Activated CD4-positive, alpha-beta T cell treated with anti-CD3 and anti-CD28 coated beads for 36 hours (primary cell): ENCODE data around the gene CADM4. TPM values are rescaled to one million over a fixed set of nuclear protein-coding genes. Genes with fewer than 3 reads are reported as not detected.
"Not testable (repeated sequence)": the region's sequence is repeated elsewhere in the genome, so short reads cannot be mapped to it uniquely, and the experiment has no call there.

ENCODE experiments used
- ATAC-seq: fragments of 200-7000 bp; cut with Tn5 transposase; one replicate; pipeline ENCODE4 v1.10.0; 2021; ENCODE audit warnings: mild to moderate bottlenecking, moderate library complexity
- CTCF ChIA-PET: fragments of 350-600 bp; sonication (Branson Sonifier 250); formaldehyde crosslinking; loops from one replicate; lab custom pipeline; 2021; ENCODE audit warnings: antibody characterized with exemption; lab: Charles Lee
- POLR2A ChIA-PET: fragments of 350-600 bp; sonication (Branson Sonifier 250); formaldehyde crosslinking; loops from one replicate; lab custom pipeline; 2021; ENCODE audit warnings: antibody characterized with exemption, inconsistent platforms; lab: Charles Lee
- DNase-seq: peaks from one replicate; pipeline ENCODE4 v3.0.0-alpha.2; 2020
- H3K27ac Mint-ChIP-seq: one replicate; pipeline ENCODE4 v1.8.0; 2021; ENCODE audit warnings: mixed read lengths
- H3K27me3 Mint-ChIP-seq: one replicate; pipeline ENCODE4 v1.8.0; 2021; ENCODE audit warnings: mixed read lengths
- H3K36me3 Mint-ChIP-seq: one replicate; pipeline ENCODE4 v1.8.0; 2021; ENCODE audit warnings: low read depth, mixed read lengths
- H3K4me1 Mint-ChIP-seq: one replicate; pipeline ENCODE4 v1.8.0; 2021; ENCODE audit warnings: mixed read lengths
- H3K4me3 Mint-ChIP-seq: one replicate; pipeline ENCODE4 v1.8.0; 2021; ENCODE audit warnings: mild to moderate bottlenecking, moderate library complexity, mixed read lengths
- H3K9me3 Mint-ChIP-seq: one replicate; pipeline ENCODE4 v1.8.0; 2021; ENCODE audit warnings: low read depth, mixed read lengths
- intact Hi-C, 2 experiments: fragments of 100-400 bp; cut with DNase I in 1 of 2; cut with micrococcal nuclease in 1 of 2; formaldehyde crosslinking; loops; one replicate each; pipeline versions ENCODE4 v1.14.2 to v1.15.1; 2022 to 2024; cut with DNase I, micrococcal nuclease
- total RNA-seq, 2 experiments: library from RNA; stranded (reverse); gene quantifications; one replicate each; pipeline ENCODE4 v1.2.3, GENCODE V29; 2021

The CADM4 gene, protein sequence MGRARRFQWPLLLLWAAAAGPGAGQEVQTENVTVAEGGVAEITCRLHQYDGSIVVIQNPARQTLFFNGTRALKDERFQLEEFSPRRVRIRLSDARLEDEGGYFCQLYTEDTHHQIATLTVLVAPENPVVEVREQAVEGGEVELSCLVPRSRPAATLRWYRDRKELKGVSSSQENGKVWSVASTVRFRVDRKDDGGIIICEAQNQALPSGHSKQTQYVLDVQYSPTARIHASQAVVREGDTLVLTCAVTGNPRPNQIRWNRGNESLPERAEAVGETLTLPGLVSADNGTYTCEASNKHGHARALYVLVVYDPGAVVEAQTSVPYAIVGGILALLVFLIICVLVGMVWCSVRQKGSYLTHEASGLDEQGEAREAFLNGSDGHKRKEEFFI
- under 1 TPM; 0.53 to 0.61 TPM for total RNA-seq

DNA sequence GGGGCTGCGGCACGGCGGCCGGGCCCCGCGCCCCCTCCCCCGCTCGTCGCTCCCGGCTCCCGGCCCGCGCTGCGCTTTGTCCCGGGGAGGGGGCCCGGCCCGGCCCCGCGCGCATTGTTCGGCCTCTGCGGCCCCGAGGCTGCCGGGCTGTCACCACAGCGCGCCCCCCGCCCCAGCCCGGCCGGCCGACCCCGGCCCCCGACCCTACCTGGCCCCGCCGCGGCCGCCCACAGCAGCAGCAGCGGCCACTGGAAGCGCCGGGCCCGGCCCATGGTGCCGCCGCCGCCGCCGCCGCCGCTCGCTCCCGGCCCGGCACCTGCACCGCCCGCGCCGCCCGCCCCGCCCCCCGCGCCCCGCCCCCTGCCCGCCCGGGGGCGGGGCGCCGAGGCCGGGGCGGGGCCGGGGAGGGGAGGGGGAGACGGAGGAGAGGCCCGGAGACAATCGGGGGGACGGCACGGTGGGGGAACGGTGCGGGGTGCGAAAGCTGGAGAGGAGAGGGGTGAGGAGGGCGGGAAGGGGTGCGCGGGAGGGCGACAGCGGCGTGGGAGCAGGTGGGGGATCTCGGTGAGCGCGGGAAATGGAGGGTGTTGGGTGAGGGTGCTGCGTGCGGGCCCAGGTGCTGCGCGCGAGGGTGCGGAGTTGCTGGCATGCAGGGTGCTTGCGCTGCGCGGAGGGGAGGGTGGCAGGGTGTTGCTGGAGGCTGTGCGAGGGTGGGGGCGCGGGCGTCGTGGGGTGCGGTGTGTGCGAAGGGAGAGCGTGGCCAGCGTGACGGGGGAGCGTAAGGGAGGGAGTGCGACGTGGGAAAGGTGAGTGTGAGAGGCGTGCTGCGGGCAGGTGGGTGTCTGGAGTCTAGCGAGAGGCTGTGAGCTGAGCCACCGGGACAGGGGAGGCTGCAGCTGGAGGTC, at the start of gene CADM4:
Gene CADM4 (minus strand): TSS at position 332 of the 905 bp plus-strand sequence. CDS start 60 bp downstream, at position 272.
- Mint-ChIP-seq H3K27ac (no peak within 1 kb of the TSS), H3K36me3 (no peaks in the 10 kb centered on the region), H3K4me1 (peaks cover 14% of the 10 kb centered on the region), H3K27me3 (peaks cover 26% of the 10 kb centered on the region), H3K9me3 (no peaks in the 10 kb centered on the region), H3K4me3 (peak within 1 kb of the TSS; percentile 65)
- peak; percentile 65 for DNase-seq
- ChIA-PET POLR2A (no interaction called here), CTCF (no interaction called here)
- intact Hi-C loops = loop anchor here (1.0 to 5.0 kb wide), 5 partner anchors 15 to 192 kb away; no protein-coding TSS in a partner anchor
- peak; percentile 81 for ATAC-seq

DNA sequence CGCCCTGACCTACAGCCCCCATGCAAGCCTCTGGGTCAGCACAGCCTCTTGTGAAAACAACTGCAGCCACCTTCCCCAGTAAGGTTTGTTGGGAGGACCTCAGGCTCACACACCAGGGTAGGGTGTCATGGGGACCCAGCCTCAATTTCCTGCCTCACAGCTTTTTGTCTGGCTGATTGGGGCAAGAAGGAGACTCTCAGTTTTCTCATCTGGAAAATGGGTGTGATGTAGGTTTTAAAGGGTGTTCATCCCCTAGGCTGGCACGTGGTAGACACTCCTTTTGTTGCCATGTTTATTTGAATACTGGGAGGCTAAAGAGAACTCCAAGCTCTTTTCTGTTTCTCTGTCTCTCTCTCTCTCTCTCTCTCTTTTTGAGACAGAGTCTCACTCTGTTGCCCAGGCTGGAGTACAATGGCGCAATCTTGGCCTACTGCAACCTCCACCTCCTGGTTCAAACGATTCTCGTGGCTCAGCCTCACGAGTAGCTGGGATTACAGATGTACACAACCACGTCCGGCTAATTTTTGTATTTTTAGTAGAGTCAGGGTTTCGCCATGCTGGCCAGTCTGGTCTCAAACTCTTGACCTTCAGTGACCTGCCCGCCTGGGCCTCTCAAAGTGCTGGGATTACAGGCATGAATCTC, 48.5 kb upstream of the CADM4 start:
- ATAC-seq = no peak
- H3K4me3 Mint-ChIP-seq = no peak overlapping the region
- CTCF ChIA-PET = no interaction called here
- peaks cover 3% of the 10 kb centered on the region for H3K36me3 Mint-ChIP-seq
- H3K27ac Mint-ChIP-seq = no peak overlapping the region
- peaks cover 4% of the 10 kb centered on the region for H3K4me1 Mint-ChIP-seq
- POLR2A ChIA-PET = no interaction called here
- DNase-seq = no peak
- H3K27me3 Mint-ChIP-seq = no peaks in the 10 kb centered on the region
- intact Hi-C loops = no loop called here
- peaks cover 8% of the 10 kb centered on the region for H3K9me3 Mint-ChIP-seq

DNA sequence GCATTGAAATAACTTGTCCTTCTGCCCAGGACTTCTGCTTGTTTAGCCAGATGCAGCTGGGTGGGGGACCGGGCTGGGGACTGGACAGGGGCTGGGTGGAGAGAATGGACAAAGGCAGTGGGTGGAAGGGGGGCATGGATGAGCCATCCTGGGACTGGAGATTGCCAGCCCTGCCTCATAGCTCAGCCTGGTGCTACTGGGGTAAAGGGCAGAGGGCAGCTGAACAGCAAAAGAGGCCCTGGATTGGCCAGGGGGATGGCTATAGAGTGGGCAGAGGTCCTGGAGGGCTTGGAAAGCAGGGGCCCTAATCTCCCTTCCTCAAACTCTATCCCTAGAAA, 48.0 kb upstream of the CADM4 start:
- Mint-ChIP-seq H3K4me3 (no peak overlapping the region), H3K27me3 (no peaks in the 10 kb centered on the region), H3K27ac (no peak overlapping the region), H3K9me3 (peaks cover 8% of the 10 kb centered on the region), H3K4me1 (peaks cover 4% of the 10 kb centered on the region), H3K36me3 (peaks cover 3% of the 10 kb centered on the region)
- ATAC-seq (no peak), DNase-seq (no peak)
- CTCF ChIA-PET = interaction anchor here (1.0 to 1.2 kb wide), 2 partner anchors 13 to 122 kb away, joined by 3 read pairs; no protein-coding TSS in a partner anchor
- POLR2A ChIA-PET = no interaction called here
- intact Hi-C loops = no loop called here

DNA sequence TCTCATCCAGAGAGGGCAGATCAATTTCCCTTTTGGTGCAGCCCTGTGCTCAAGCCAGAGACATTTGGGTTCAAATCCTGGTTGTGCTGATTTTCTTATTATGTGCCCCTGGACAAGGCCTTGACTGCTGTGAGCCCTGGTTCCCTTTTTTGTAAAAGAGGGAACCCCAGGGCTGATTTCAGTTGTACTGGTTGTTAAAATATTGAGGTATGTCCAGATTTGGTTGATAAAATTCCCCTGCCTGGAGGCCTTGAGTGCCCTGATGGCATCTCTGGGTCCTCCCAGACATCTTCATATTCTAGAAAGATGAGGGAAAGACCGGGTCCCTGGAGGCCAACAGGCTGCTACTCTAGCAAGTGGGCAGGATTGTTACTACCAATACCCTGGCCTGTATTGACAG, 44.7 kb upstream of the CADM4 start:
- H3K27ac Mint-ChIP-seq = no peak overlapping the region
- no peak for DNase-seq
- H3K4me3 Mint-ChIP-seq = no peak overlapping the region
- H3K36me3 Mint-ChIP-seq = no peaks in the 10 kb centered on the region
- ATAC-seq = no peak
- peaks cover 4% of the 10 kb centered on the region for H3K4me1 Mint-ChIP-seq
- ChIA-PET CTCF (interaction anchor here (0.6 to 2.1 kb wide), 2 partner anchors 37 to 129 kb away, joined by 3 to 4 read pairs; no protein-coding TSS in a partner anchor), POLR2A (no interaction called here)
- H3K9me3 Mint-ChIP-seq = no peaks in the 10 kb centered on the region
- intact Hi-C loops = no loop called here
- no peaks in the 10 kb centered on the region for H3K27me3 Mint-ChIP-seq

DNA sequence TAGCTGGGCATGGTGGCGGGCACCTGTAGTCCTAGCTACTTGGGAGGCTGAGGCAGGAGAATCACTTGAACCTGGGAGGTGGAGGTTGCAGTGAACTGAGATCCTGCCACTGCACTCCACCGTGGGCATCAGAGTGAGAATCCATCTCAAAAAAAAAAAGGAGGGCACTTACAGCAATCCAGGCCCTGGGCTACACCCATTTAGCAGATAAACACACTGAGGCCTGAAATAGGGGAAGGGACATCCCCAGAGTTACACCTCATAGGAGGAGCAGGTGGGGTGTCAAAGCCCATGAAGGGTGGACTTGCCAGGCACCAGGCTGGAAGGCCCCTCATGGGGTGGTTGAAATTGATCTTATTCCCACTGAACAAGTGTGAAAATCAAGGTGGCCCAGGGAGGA, 44.3 kb upstream of the CADM4 start:
- no peak for DNase-seq
- ChIA-PET CTCF (interaction anchor here (2.1 kb wide), 1 partner anchor 129 kb away, joined by 4 read pairs; no protein-coding TSS in a partner anchor), POLR2A (no interaction called here)

DNA sequence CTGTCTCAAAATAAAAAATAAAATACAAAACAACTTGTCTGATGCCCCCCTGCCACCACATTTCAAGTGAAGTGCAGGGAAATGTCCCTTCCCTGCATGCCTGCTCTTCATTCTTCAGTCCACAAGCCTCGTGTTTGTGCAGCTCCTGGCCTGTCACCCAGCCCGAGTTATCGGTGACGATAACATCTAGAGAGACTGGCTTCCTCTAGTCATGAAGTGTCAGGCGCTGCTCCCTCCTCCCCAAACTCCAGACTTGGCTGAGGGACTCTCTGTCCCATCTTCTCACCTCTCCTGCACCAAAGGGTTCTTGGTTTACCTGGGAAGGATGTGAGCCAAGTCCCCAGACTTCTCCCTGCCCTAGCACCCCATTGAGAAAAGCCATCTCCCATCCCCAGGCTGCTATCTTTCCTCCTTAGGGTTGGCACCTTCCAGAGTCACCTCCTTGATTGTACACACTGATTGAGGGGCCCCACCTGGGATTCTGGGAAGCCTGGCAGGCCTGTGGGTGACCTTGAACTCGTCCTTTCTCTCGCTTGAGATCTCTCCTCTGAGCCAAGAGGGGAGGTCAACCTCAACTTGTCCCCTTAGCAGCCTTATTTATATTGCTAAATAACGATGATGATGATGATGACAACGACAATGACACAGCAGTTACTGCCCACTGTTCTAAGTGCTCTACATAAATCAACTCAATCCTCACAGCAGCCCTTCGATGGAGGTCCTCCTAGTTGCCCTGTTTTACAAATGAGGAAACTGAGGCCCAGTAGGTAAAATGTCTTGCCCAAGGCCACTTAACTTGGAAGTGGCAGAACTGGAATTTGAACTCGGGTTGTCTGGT, 43.4 kb upstream of the CADM4 start:
- no peak overlapping the region for H3K4me3 Mint-ChIP-seq
- intact Hi-C loops = no loop called here
- no peaks in the 10 kb centered on the region for H3K9me3 Mint-ChIP-seq
- DNase-seq = no peak
- H3K4me1 Mint-ChIP-seq = peaks cover 4% of the 10 kb centered on the region
- H3K27me3 Mint-ChIP-seq = no peaks in the 10 kb centered on the region
- ChIA-PET POLR2A (no interaction called here), CTCF (no interaction called here)
- H3K27ac Mint-ChIP-seq = no peak overlapping the region
- no peaks in the 10 kb centered on the region for H3K36me3 Mint-ChIP-seq
- no peak for ATAC-seq

More for the DNA sequence above, 44.3 kb upstream of the CADM4 start:
- Mint-ChIP-seq H3K27ac (no peak overlapping the region), H3K4me3 (no peak overlapping the region), H3K27me3 (no peaks in the 10 kb centered on the region), H3K4me1 (peaks cover 4% of the 10 kb centered on the region), H3K36me3 (no peaks in the 10 kb centered on the region), H3K9me3 (no peaks in the 10 kb centered on the region)
- intact Hi-C loops = no loop called here
- no peak for ATAC-seq

DNA sequence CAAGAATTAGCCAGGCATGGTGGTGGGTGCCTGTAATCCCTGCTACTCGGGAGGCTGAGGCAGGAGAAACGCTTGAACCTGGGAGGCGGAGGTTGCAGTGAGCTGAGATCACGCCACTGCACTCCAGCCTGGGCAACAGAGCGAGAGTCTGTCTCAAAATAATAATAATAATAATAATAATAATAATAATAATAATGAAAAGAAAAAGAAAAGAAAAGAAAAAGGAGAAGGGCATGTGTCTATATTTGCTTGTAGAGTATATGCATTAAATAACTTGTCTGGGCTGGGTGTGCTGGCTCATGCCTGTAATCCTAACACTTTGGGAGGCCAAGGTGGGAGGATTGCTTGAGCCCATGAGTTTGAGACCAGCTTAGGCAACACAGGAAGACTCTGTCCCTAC, 42.6 kb upstream of the CADM4 start:
- CTCF ChIA-PET, H3K27me3 Mint-ChIP-seq, POLR2A ChIA-PET, DNase-seq, H3K36me3 Mint-ChIP-seq, ATAC-seq, H3K4me1 Mint-ChIP-seq, H3K9me3 Mint-ChIP-seq, intact Hi-C loops, H3K4me3 Mint-ChIP-seq, H3K27ac Mint-ChIP-seq: not testable (repeated sequence)

DNA sequence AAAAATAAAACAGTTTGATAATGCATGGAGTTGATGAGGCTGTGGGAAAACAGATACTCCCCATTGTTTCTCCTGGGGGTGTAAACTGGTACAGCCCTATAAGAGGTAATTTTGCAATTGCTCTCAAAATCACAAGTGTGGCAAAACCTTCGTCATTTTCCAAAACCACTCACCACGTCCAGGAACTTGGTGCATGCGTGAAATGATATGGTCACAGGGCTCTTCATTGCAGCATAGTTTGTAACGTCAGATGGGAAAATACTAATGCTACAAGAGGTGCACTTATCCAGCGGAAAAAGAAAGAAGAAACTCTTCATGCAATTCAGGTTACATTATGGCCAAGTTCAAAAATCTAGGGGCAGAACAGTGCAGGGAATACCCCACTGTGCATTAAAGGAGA, 42.2 kb upstream of the CADM4 start:
- Mint-ChIP-seq H3K9me3 (no peaks in the 10 kb centered on the region), H3K4me3 (no peak overlapping the region), H3K4me1 (peaks cover 1% of the 10 kb centered on the region), H3K27me3 (no peaks in the 10 kb centered on the region), H3K27ac (no peak overlapping the region), H3K36me3 (no peaks in the 10 kb centered on the region)
- DNase-seq (no peak), ATAC-seq (no peak)
- intact Hi-C loops = no loop called here
- ChIA-PET POLR2A (interaction anchor here (0.6 kb wide), 1 partner anchor 25 kb away, joined by 12 read pairs; no protein-coding TSS in a partner anchor), CTCF (no interaction called here)

DNA sequence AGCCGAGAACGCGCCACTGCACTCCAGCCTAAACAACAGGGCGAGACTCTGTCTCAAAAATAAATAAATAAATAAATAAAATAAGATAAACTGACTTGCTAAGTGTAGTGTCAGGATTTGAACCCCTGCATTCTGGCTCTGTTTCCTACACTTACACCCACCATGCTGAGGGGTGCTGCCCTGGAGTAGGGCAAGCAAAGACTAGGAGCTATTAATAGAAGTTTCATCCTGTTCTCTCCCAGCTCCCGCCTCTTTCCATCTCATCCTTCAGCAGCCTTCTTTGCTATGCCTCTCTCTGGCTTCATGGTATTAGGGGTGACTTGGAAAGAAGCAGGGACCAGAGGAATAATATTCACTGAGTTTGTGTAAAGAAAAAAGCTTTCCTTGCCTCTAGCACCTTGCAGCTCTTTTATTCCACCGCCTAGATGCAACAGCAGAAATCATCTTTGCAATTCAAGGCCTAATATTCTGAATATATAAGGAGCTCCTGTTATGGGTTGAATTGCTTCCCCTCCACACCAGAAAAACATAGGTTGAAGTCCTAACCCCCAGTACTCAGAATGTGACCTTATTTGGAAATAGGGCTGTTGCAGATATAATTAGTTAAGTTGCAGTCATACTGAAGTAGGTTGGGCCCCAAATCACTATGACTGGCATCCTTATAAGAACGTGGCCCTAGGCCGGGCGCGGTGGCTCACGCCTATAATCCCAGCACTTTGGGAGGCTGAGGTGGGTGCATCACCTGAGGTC, 39.0 kb upstream of the CADM4 start:
- DNase-seq = no peak
- H3K36me3 Mint-ChIP-seq = no peaks in the 10 kb centered on the region
- intact Hi-C loops = no loop called here
- ATAC-seq = no peak
- no peaks in the 10 kb centered on the region for H3K27me3 Mint-ChIP-seq
- peaks cover 15% of the 10 kb centered on the region for H3K4me1 Mint-ChIP-seq
- no peak overlapping the region for H3K4me3 Mint-ChIP-seq
- ChIA-PET CTCF (interaction anchor here (0.6 to 0.8 kb wide), 3 partner anchors 36 to 118 kb away, joined by 3 read pairs; no protein-coding TSS in a partner anchor), POLR2A (interaction anchor here (0.6 kb wide), 1 partner anchor 1347 kb away, joined by 4 read pairs; no protein-coding TSS in a partner anchor)
- no peak overlapping the region for H3K27ac Mint-ChIP-seq
- no peaks in the 10 kb centered on the region for H3K9me3 Mint-ChIP-seq

DNA sequence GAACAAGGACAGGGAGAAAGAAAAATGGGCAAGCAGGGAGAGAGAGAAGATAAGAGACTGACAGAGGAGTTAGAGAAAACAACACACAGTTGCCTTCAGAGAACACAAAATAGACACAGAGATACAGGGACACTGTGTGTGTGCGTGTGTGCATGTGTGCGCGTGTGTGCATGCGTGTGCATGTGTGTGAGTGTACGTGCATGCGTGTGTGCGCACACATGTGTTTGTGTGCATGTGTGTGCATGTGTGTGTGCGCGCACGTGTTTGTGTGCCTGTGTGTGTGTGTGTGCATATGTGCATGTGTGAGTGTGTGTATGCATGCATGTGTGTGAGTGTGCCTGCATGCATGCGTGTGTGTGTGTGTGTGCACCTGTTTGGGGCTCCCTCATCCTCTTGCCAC, 36.3 kb upstream of the CADM4 start:
- no peak for ATAC-seq
- Mint-ChIP-seq H3K27me3 (no peaks in the 10 kb centered on the region), H3K27ac (peak overlapping the region; percentile 21), H3K9me3 (no peaks in the 10 kb centered on the region), H3K4me1 (peaks cover 15% of the 10 kb centered on the region), H3K4me3 (peak overlapping the region; percentile 13), H3K36me3 (no peaks in the 10 kb centered on the region)
- ChIA-PET POLR2A (no interaction called here), CTCF (no interaction called here)
- intact Hi-C loops = loop anchor here in 1 of 2 experiments (1.0 kb wide), 1 partner anchor 25 kb away; no protein-coding TSS in a partner anchor
- no peak for DNase-seq
